Measurements from ENCODE around the gene ACTR6. TPM values are rescaled to one million over a fixed set of nuclear protein-coding genes. Genes with fewer than 3 reads are reported as not detected.
"Not testable (repeated sequence)": the region's sequence is repeated elsewhere in the genome, so short reads cannot be mapped to it uniquely, and the experiment has no call there.

Gene ACTR6
- total RNA-seq, 1 donor from 2014 or later: 25.0 TPM

- no peak for DNase-seq
Measured at GRCh38 chr12:100185361-100185894, 15.2 kb upstream of the ACTR6 start.

GRCh38 chr12:100186071-100186470, 14.5 kb upstream of the ACTR6 start:
- no peak for DNase-seq

GRCh38 chr12:100187068-100187467, 13.5 kb upstream of the ACTR6 start:
- no peak for DNase-seq

GRCh38 chr12:100187857-100188519, 12.6 kb upstream of the ACTR6 start:
- no peak for DNase-seq

- DNase-seq: not testable (repeated sequence)
Measured at GRCh38 chr12:100188888-100189635, 11.6 kb upstream of the ACTR6 start.

- no peak for DNase-seq
Measured at GRCh38 chr12:100189636-100190394, 10.8 kb upstream of the ACTR6 start.

- DNase-seq: no peak
Measured at GRCh38 chr12:100193085-100193484, 7.5 kb upstream of the ACTR6 start.

GRCh38 chr12:100197486-100197885, 3.1 kb upstream of the ACTR6 start:
- no peak for DNase-seq

GRCh38 chr12:100199023-100199346, 1.6 kb upstream of the ACTR6 start:
- no peak for DNase-seq

- no peak for DNase-seq
Measured at GRCh38 chr12:100199347-100200149, 1.1 kb upstream of the ACTR6 start.

GRCh38 chr12:100201604-100202423, 1.2 kb downstream of the ACTR6 start:
- no peak for DNase-seq

GRCh38 chr12:100207311-100207710, 6.7 kb downstream of the ACTR6 start:
- DNase-seq: no peak

- no peak for DNase-seq
Measured at GRCh38 chr12:100208834-100209233, 8.2 kb downstream of the ACTR6 start.

- DNase-seq: no peak
Measured at GRCh38 chr12:100211698-100212097, 11.1 kb downstream of the ACTR6 start.

GRCh38 chr12:100213016-100213891, 12.6 kb downstream of the ACTR6 start:
- DNase-seq: no peak

- no peak for DNase-seq
Measured at GRCh38 chr12:100214518-100214917, 13.9 kb downstream of the ACTR6 start.

GRCh38 chr12:100215209-100215608, 14.6 kb downstream of the ACTR6 start:
- no peak for DNase-seq

- no peak for DNase-seq
Measured at GRCh38 chr12:100216337-100216736, 15.7 kb downstream of the ACTR6 start.

GRCh38 chr12:100219328-100220109, 18.9 kb downstream of the ACTR6 start:
- no peak for DNase-seq
